GM18511 (cell line): Measurements from ENCODE around the gene ALG1.
"Not testable (repeated sequence)": the region's sequence is repeated elsewhere in the genome, so short reads cannot be mapped to it uniquely, and the experiment has no call there.

Experiments used
- ATAC-seq: cut with Tn5 transposase; IDR thresholded peaks from one replicate; pipeline ENCODE4 v1.9.1; 2021; ENCODE audit warnings: mild to moderate bottlenecking, moderate library complexity; ENCODE audit not compliant: unreplicated experiment

Gene ALG1

GRCh38 chr16:5072334-5073278 lies 963 bp downstream of the ALG1 start:
- ATAC-seq: peak; percentile 13

DNA sequence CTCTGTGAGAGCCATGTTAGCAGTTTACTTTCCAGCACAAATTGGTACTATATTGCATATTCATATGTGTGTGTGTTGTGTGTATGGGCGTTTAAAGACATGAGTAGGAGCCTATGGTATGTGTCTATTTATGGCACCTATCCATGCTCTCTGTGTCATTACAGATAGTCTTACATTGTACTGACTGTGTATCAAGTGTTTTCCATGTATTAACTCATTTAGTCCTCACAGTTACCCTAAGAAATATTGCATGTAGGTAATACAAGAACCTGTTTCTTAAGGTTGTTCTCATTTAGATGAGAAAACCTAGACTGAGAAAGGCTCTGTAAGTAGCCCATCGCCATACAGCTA lies 1.6 kb downstream of the ALG1 start:
- no peak for ATAC-seq

GRCh38 chr16:5073771-5074170 lies 2.1 kb downstream of the ALG1 start:
- not testable (repeated sequence) for ATAC-seq

- ATAC-seq: no peak
These were observed 4.0 kb downstream of the ALG1 start for GRCh38 chr16:5075637-5076036.

GRCh38 chr16:5077304-5077703 lies 5.7 kb downstream of the ALG1 start:
- ATAC-seq: no peak

GRCh38 chr16:5078626-5079025 lies 7.0 kb downstream of the ALG1 start:
- no peak for ATAC-seq

GRCh38 chr16:5080461-5080860 lies 8.8 kb downstream of the ALG1 start:
- ATAC-seq: not testable (repeated sequence)

- not testable (repeated sequence) for ATAC-seq
These were observed 9.4 kb downstream of the ALG1 start for GRCh38 chr16:5080996-5081395.

DNA sequence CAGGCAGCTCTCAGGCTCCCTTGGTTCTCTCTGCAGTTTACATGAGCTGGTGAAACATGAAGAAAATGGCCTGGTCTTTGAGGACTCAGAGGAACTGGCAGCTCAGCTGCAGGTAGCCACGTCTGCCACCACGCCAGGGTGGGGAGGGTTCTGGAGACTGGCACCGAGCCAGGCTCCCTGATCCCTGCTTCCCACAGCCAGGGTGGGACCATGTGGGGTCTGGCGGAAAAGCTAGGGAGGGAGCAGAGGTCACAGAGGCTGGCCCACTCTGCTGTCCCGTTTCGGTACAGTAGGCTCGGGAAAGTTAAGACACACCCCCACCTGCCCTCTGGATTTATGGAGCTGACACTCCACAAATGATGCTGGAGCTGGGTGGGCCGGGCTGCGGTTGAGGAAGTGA lies 12.0 kb downstream of the ALG1 start:
- ATAC-seq: not testable (repeated sequence)

GRCh38 chr16:5084099-5084731 lies 12.6 kb downstream of the ALG1 start:
- ATAC-seq: not testable (repeated sequence)

DNA sequence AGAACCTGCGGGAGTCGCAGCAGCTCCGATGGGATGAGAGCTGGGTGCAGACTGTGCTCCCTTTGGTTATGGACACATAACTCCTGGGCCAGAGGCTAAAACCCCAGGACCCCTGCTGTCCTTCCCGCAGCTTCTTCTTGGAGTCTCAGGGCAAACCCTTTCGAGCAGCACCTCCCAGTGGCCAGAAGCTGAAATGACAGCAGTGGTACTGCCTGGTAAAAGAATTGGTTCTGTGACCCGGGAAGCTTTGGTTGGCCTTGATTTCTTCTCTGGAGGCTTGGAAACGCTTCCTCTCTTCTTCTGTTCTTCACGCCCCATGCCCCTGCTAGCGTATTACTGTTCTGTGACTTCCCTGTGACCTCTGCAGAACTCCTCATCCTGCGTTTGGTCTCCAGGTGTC lies 13.2 kb downstream of the ALG1 start:
- ATAC-seq: not testable (repeated sequence)

- ATAC-seq: not testable (repeated sequence)
These were observed 14.1 kb downstream of the ALG1 start for GRCh38 chr16:5085716-5086115.

- not testable (repeated sequence) for ATAC-seq
These were observed 16.6 kb downstream of the ALG1 start for GRCh38 chr16:5088086-5088790.

- ATAC-seq: not testable (repeated sequence)
These were observed 17.3 kb downstream of the ALG1 start for GRCh38 chr16:5088936-5089335.

DNA sequence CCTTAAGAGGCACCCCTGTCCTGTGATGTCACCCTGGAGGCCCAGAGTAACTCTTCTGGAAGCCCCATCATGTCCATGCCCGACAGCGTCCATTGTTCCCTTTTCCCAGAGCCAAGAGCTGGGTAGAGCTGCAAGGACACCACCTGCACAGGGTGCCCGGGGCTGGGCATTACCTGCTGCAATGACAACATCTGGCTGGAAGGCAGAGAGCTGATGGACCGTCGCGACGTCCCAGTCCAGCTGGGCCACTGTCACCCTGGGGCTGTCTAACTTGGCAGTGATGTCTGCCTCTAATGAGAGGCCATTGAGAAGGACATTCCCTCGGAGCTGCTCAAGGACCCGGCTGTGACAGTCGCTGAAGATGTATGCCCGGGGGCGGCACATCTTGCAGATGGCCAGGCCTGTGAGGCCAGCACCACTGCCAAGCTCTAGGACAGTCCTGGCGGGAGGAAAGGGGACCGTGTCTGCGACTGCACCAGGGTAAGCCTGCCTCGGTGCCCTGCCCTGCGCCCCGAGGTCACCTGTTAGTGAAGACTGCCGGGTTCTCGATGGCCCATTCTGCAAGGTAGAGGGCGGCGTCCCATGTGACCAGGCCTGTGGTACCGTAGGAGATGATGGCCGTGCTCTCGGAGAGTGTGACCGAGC lies 18.4 kb downstream of the ALG1 start:
- ATAC-seq: not testable (repeated sequence)

GRCh38 chr16:5090592-5090991 lies 18.9 kb downstream of the ALG1 start:
- ATAC-seq: not testable (repeated sequence)

GRCh38 chr16:5093081-5093480 lies 21.4 kb downstream of the ALG1 start:
- ATAC-seq: not testable (repeated sequence)

- ATAC-seq: not testable (repeated sequence)
These were observed 22.1 kb downstream of the ALG1 start for GRCh38 chr16:5093746-5094145.

GRCh38 chr16:5095145-5095830 lies 23.6 kb downstream of the ALG1 start:
- ATAC-seq: not testable (repeated sequence)

- not testable (repeated sequence) for ATAC-seq
These were observed 24.9 kb downstream of the ALG1 start for GRCh38 chr16:5096437-5097060.
